Measurements from ENCODE around the gene PTPRG.

DNA sequence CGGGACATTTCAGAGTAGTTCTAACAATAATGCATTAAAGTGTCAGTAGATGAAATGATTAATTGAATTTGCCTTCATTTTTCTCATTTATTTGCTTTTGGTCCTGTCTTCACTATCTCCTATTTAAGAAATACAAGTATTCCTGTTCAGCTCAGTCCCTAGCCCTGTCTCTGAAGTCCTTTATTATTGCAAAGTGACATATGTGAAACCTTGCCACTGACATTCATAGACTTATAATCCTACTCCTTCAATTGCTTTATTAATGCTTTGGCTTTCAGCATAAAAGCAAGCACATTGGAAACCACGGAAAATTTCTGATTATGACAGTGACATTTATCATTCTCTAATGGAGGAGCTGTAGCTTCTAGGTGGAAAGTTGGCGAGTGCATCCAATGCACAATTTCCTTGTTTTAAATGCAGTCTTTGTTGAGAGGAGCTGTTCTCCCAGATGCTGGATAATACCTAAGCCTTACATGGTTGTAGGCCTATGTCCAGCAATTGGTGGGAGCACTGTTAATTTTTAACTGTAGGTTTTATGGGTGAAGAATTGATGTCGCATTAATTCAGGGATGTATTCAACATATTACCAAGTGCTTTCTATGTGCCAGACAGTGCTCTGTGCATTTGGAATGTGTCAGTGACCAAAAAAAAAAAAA is 474.2 kb downstream of the PTPRG start:
- TF ChIP-seq, protein P1, sequence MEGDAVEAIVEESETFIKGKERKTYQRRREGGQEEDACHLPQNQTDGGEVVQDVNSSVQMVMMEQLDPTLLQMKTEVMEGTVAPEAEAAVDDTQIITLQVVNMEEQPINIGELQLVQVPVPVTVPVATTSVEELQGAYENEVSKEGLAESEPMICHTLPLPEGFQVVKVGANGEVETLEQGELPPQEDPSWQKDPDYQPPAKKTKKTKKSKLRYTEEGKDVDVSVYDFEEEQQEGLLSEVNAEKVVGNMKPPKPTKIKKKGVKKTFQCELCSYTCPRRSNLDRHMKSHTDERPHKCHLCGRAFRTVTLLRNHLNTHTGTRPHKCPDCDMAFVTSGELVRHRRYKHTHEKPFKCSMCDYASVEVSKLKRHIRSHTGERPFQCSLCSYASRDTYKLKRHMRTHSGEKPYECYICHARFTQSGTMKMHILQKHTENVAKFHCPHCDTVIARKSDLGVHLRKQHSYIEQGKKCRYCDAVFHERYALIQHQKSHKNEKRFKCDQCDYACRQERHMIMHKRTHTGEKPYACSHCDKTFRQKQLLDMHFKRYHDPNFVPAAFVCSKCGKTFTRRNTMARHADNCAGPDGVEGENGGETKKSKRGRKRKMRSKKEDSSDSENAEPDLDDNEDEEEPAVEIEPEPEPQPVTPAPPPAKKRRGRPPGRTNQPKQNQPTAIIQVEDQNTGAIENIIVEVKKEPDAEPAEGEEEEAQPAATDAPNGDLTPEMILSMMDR (IDR thresholded peaks at IDR 0.05; ENCODE audit: extremely low read depth in 1 of 2, insufficient read depth in 1 of 2, low read depth in 1 of 2, low read length in 2 of 2) = no peak
- no peak for TF ChIP-seq POLR2A (IDR thresholded peaks at IDR 0.05; ENCODE audit: low read depth, low read length)
